H1 (cell line): ENCODE results near the gene STK11IP. TPM values are rescaled to one million over a fixed set of nuclear protein-coding genes. Genes with fewer than 3 reads are reported as not detected.
A peak's percentile ranks its signal among the peaks of the same experiment; 100 is the strongest.

Experiments
- CBX5 ChIP-seq: fragments of 300-800, 300-1000 bp; sonication (generic); IDR thresholded peaks from 2 replicates; pipeline ENCODE4 v1.7.1; 2016; ENCODE audit warnings: antibody characterized with exemption, low read length, low read depth
- CREB1 ChIP-seq: IDR thresholded peaks from 2 replicates; pipeline ENCODE4 v1.6.1; 2012; ENCODE audit warnings: inconsistent platforms
- GABPA ChIP-seq: IDR thresholded peaks from 2 replicates; pipeline ENCODE4 v1.6.1; 2011; ENCODE audit warnings: mild to moderate bottlenecking, low read length, moderate library complexity, borderline replicate concordance; ENCODE audit not compliant: insufficient read depth
- KDM4A ChIP-seq: IDR thresholded peaks from one replicate; pipeline ENCODE4 v1.7.1; 2012; ENCODE audit warnings: low read depth, mild to moderate bottlenecking, moderate library complexity, low read length, inconsistent platforms; ENCODE audit not compliant: severe bottlenecking
- SRF ChIP-seq: IDR thresholded peaks from 2 replicates; pipeline ENCODE4 v1.6.1; 2011; ENCODE audit warnings: mild to moderate bottlenecking, low read depth, low read length, moderate library complexity
- YY1 ChIP-seq: IDR thresholded peaks from 2 replicates; pipeline ENCODE4 v1.6.1; 2011; ENCODE audit warnings: low read depth, mild to moderate bottlenecking, low read length
- polyA plus RNA-seq, 7 experiments: library from polyadenylated mRNA; depleted of rRNA in 3 of 7; stranded (reverse) in 5 of 7; unstranded in 2 of 7; fragments of >200 nt in 5 of 7; fragments of 200-250 nt in 2 of 7; gene quantifications; 1 replicate in 5 of 7; 2 replicates in 1 of 7; 4 replicates in 1 of 7; pipeline versions ENCODE4 v1.2.1 to v1.2.3, GENCODE V29; 2011 to 2013; ENCODE audit warnings: missing spikeins in 2 of 7, mixed read lengths in 2 of 7
- total RNA-seq: library from RNA; stranded (reverse); fragmentation: NEBNext Ultra II Directional; extraction: Animal tissue kit (Norgen Biotek cat#: 25700); gene quantifications from 2 replicates; pipeline ENCODE4 v1.2.1, GENCODE V29; 2021
- TF ChIP-seq, protein P1 (sequence below), 3 experiments: IDR thresholded peaks; 1 replicate in 2 of 3; 2 replicates in 1 of 3; pipeline versions ENCODE4 v1.5.1 to v1.6.1; 2011; ENCODE audit warnings: low read length in 3 of 3, mild to moderate bottlenecking in 3 of 3, inconsistent platforms in 2 of 3, low read depth in 1 of 3, moderate library complexity in 1 of 3; ENCODE audit not compliant: insufficient read depth in 1 of 3; ENCODE audit errors: control extremely low read depth in 1 of 3
- TF ChIP-seq, protein P2 (sequence below): IDR thresholded peaks from 2 replicates; pipeline ENCODE4 v1.6.1; 2011; ENCODE audit warnings: low read depth, mild to moderate bottlenecking, low read length; ENCODE audit not compliant: insufficient read depth

The STK11IP gene
- total and polyA plus RNA-seq, 2 of the 8 experiments (the other 6 are each of a cell fraction or from before 2014, with no cell fraction given) = 18.5 to 29.6 TPM

DNA sequence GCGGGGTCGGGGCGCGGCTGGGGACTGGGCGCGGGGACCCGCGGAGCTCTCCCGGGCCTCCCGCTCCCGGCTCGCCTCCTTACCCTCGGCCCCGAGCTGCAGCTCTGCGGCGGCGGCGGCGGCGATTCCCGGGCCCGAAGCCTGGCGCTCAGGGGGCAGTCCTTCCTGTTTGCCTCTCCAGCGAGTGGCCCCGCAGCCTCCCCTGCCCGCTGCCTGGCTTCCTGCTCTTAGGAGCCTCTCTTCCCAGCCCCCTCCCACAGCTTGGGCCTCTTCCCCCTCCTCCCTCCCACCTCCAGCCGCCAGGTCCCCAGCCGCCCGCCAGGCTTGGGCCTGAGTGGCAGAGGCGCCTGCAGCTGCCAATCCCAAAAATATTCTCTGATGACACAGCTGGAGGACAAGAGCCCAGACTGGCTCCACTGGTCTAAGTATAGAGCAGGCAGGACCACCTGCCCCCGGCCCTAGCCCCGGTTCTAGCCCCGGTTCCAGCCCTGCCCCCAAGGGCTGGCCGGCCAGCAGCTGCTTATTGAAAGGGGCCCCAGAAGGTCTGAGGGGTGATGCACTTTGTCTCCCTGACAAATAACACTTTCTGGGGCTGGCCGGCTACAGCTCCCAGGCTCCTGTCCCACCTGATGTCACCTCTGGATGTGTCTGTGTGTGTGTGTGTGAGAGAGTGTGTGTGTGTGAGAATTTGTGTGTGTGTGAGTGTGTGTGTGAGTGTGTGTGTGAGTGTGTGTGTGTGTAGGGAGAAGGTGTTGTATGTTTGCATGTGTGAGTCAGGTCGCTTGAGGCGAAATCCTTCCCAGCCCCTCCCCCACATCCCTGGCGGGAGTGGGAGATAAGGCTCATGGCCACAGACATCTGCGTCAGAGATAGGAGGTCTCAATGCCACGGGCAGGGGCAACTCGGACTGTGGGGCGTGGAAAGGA lies 26.1 kb upstream of the STK11IP start, which contains the start of gene OBSL1 (continued):
- TF ChIP-seq, protein P1, sequence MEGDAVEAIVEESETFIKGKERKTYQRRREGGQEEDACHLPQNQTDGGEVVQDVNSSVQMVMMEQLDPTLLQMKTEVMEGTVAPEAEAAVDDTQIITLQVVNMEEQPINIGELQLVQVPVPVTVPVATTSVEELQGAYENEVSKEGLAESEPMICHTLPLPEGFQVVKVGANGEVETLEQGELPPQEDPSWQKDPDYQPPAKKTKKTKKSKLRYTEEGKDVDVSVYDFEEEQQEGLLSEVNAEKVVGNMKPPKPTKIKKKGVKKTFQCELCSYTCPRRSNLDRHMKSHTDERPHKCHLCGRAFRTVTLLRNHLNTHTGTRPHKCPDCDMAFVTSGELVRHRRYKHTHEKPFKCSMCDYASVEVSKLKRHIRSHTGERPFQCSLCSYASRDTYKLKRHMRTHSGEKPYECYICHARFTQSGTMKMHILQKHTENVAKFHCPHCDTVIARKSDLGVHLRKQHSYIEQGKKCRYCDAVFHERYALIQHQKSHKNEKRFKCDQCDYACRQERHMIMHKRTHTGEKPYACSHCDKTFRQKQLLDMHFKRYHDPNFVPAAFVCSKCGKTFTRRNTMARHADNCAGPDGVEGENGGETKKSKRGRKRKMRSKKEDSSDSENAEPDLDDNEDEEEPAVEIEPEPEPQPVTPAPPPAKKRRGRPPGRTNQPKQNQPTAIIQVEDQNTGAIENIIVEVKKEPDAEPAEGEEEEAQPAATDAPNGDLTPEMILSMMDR (IDR thresholded peaks at IDR 0.05; ENCODE audit: control extremely low read depth in 1 of 3, insufficient read depth in 1 of 3, low read depth in 1 of 3, low read length in 3 of 3) = no peak
- TF ChIP-seq, protein P2, sequence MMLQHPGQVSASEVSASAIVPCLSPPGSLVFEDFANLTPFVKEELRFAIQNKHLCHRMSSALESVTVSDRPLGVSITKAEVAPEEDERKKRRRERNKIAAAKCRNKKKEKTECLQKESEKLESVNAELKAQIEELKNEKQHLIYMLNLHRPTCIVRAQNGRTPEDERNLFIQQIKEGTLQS = no peak
- TF ChIP-seq SRF (no peak), YY1 (no peak), KDM4A (no peak), CBX5 (no peak), CREB1 (peak; percentile 46; the same call in 1 of the 2 replicates), GABPA (no peak)
